HG02885 (cell line): ENCODE results near the gene SMIM10L2A.
"Not testable (repeated sequence)": the region's sequence is repeated elsewhere in the genome, so short reads cannot be mapped to it uniquely, and the experiment has no call there.

Experiments used
- ATAC-seq: cut with Tn5 transposase; IDR thresholded peaks from one replicate; pipeline ENCODE4 v1.9.1; 2021; ENCODE audit warnings: mild to moderate bottlenecking; ENCODE audit not compliant: unreplicated experiment, poor library complexity

Gene SMIM10L2A

GRCh38 chrX:135449637-135450550 lies 28.1 kb downstream of the SMIM10L2A start:
- no peak for ATAC-seq

- ATAC-seq = no peak
Measured at GRCh38 chrX:135453381-135453780, 31.6 kb downstream of the SMIM10L2A start.

- no peak for ATAC-seq
Measured at GRCh38 chrX:135454816-135455215, 33.1 kb downstream of the SMIM10L2A start.

GRCh38 chrX:135461756-135462155 lies 40.0 kb downstream of the SMIM10L2A start:
- ATAC-seq = not testable (repeated sequence)

GRCh38 chrX:135463937-135464336 lies 42.2 kb downstream of the SMIM10L2A start:
- peak; percentile 66 for ATAC-seq

- no peak for ATAC-seq
Measured at GRCh38 chrX:135476378-135476777, 54.6 kb downstream of the SMIM10L2A start.

- no peak for ATAC-seq
Measured at GRCh38 chrX:135477576-135477975, 55.8 kb downstream of the SMIM10L2A start.
